Measurements from ENCODE around the gene HS6ST1.

The HS6ST1 gene

DNA sequence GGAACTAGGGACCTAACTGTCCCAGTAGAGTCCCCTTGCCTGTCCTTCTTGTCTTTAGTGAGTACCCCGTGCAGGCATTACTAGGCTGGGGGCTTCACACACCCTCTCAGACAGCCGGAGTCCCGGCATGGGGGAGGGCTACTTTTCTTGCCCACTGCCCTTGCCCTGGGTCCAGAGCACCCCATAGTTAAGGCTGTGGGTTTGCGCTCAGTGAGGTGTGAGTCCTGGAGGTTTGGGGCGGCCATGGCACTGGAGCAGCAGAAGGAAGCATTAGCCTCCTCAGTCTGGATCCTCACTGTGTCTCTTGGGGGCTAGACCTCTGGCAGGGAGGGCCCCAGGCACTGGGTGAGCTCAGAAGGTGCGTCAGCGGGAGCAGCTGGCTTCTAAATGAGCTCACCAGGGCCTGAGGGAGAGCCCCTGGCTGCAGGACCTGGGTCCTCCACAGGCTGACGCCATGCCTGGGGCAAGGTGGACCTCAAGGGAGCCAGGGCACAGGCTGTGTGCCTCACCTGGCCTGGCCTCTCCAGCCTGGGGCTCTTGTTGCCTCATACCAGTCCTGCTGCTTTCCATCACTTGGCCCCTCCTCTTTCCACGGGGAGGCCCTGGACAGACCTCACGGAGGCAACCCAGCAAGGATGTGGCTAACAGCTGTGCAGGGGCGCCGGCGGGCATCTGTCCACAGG lies 27.4 kb downstream of the HS6ST1 start:
- no peak for DNase-seq (ENCODE audit: low read depth)
- no peak overlapping the region for H3K4me3 ChIP-seq (ENCODE audit: control insufficient read depth, low read depth, low read length)
- TF ChIP-seq, protein P1, sequence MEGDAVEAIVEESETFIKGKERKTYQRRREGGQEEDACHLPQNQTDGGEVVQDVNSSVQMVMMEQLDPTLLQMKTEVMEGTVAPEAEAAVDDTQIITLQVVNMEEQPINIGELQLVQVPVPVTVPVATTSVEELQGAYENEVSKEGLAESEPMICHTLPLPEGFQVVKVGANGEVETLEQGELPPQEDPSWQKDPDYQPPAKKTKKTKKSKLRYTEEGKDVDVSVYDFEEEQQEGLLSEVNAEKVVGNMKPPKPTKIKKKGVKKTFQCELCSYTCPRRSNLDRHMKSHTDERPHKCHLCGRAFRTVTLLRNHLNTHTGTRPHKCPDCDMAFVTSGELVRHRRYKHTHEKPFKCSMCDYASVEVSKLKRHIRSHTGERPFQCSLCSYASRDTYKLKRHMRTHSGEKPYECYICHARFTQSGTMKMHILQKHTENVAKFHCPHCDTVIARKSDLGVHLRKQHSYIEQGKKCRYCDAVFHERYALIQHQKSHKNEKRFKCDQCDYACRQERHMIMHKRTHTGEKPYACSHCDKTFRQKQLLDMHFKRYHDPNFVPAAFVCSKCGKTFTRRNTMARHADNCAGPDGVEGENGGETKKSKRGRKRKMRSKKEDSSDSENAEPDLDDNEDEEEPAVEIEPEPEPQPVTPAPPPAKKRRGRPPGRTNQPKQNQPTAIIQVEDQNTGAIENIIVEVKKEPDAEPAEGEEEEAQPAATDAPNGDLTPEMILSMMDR (IDR thresholded peaks at IDR 0.05; ENCODE audit: control insufficient read depth, insufficient read depth, low read depth, low read length, missing control alignments) = no peak

DNA sequence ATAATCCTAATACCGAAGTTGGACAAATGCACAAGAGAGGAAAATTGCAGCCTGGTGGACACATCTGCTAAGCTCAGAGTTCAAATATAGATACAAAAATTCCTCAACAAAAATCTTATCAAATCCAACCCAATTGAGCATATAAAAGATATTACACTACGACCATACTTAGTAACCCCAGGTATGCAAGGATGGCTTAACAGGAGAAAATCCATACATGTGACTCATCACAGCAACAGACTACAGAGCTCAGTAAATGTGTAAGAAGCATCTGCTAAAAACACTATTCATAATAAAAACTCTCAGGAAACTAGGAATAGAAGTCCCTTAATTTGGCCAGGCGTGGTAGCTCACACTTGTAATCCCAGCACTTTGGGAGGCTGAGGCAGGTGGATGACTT lies 28.3 kb downstream of the HS6ST1 start:
- no peak for DNase-seq (ENCODE audit: low read depth)
- no peak overlapping the region for H3K4me3 ChIP-seq (ENCODE audit: control insufficient read depth, low read depth, low read length)
- TF ChIP-seq, protein P1 (IDR thresholded peaks at IDR 0.05; ENCODE audit: control insufficient read depth, insufficient read depth, low read depth, low read length, missing control alignments) = no peak

DNA sequence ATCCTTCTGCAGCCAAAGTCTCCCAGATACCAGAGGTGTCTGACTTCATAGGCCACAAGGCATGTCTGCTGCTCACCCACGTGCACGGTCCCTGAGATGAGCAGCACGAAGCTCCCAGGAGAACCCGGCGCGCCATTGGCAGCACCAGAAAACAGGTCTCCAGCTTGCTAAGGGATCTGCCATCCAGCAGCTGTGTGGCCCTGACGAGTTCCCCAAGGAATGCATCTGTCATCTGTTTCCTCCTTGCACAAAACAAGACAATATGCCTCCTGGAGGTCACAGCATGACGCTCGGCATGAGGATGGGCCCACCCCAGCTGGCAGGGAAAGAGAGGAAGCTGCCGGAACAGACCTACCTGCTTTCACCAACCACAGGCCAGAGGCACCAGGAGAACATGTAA lies 29.2 kb downstream of the HS6ST1 start:
- TF ChIP-seq, protein P1 (IDR thresholded peaks at IDR 0.05; ENCODE audit: control insufficient read depth, insufficient read depth, low read depth, low read length, missing control alignments) = no peak
- DNase-seq (ENCODE audit: low read depth) = no peak
- no peak overlapping the region for H3K4me3 ChIP-seq (ENCODE audit: control insufficient read depth, low read depth, low read length)

DNA sequence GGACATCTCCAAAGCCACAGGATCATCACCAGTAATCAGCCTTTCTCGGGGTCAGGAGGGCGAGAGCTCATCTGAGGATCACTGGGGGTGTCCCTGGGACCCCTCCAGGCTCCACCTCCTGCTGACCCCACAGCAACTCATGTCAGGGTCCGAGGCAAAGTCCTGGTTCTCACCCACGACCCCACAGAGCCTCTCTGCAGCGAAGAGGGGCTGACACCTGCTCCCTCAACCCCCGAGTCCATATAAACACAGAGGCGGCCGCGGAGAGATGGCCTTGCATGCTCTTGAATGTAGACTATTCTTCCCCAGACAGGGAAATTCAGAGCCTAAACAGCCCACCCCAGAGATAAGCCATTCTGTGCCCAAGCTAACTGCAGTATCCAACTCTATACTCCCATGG lies 29.9 kb downstream of the HS6ST1 start:
- TF ChIP-seq, protein P1 (IDR thresholded peaks at IDR 0.05; ENCODE audit: control insufficient read depth, insufficient read depth, low read depth, low read length, missing control alignments) = no peak

DNA sequence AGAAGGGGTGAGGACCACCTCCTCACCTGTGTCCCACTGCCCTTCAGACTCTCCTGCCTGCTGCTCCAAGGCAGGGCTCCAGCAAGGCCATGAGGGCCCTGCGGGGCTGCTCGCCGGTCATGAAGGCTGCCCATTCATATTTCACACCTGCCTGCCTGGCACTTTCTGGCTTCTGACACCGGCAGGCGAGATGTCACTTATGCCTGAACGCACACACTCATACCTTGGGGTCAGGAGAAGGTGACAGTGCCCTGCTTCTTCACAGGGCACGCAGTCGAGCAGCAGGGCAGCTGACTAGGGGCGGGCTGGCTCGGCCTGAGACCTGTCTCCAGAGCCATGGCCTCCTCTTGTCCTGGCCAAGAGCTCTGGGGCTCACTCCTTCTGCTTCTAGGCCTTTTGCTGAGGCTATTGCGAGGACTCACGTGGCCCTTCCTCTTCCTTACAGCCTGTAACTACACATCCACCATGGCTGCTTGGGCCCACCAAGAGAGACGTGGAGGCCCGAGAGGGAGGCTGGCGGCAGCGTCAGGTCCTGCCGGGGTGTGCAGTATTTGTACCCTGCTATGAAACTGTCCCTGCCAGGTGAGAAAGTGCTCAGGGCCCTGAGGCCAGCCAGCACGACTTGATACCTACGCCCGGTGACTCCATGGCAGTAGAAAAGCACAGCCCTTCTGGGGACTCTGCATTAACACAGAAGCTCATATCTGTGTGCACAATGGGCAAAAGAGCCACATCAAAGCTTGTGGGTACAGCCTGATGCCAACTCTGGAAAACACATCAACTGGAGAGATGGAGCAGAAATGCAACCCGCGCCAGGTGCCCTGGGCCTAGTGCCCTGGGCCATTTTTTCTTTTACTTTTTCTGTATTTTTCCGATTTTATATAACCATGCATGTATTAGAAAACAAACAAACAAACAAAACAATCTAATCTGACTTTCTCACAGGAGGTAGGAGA lies 30.6 kb downstream of the HS6ST1 start:
- TF ChIP-seq, protein P1 (IDR thresholded peaks at IDR 0.05; ENCODE audit: control insufficient read depth, insufficient read depth, low read depth, low read length, missing control alignments) = no peak
- DNase-seq (ENCODE audit: low read depth) = no peak
- H3K4me3 ChIP-seq (ENCODE audit: control insufficient read depth, low read depth, low read length) = no peak overlapping the region

More for the DNA sequence above, 29.9 kb downstream of the HS6ST1 start:
- DNase-seq (ENCODE audit: low read depth) = no peak
- H3K4me3 ChIP-seq (ENCODE audit: control insufficient read depth, low read depth, low read length) = no peak overlapping the region

DNA sequence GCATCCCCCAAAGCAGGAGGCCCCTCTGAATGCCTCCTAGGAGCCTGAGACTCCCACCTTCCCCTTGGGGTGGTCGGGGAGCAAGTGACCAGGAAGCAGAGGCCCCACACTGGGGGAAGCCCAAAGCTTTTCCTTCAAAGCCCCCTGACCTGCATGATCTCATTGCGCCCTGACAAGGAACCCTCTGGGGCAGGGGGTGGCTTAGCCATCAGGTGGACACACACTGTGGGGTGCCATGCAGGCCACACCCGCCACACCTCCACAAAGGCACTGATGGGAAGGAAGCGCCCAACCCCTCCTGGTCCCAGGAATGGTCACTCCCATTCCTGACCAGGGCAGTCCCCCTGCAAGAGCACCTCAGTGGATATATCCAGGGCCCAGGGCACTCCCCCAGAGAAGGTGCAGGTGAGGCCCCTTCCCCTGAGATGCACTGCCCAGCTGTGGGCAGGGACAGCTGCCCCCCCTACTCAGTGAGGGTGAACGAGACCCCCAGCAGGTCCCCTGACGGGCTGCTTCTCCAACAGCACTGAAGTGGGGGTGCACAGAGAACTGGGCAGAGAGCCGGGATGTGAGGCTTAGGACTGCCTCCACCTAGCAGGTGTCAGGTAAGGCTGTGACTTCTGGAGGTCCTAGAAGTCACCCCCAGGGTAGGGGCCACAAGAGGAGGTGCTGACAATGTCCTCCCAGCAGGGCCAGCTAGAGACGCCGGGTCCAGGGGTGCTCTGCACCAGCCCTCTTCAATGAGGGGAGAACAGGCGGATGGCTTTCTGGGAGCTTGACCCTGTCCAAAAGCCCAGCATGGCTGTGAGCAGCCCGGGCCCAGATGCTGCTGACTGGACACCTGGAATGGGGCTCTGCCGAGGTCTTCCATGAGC lies 31.5 kb downstream of the HS6ST1 start:
- no peak overlapping the region for H3K4me3 ChIP-seq (ENCODE audit: control insufficient read depth, low read depth, low read length)
- no peak for DNase-seq (ENCODE audit: low read depth)
- TF ChIP-seq, protein P1 (IDR thresholded peaks at IDR 0.05; ENCODE audit: control insufficient read depth, insufficient read depth, low read depth, low read length, missing control alignments) = no peak

Data from AG09309 (cell line).